NCI-H82 (cell line): ENCODE data around the gene UNC5CL.

Experiments used
- DNase-seq: peaks from one replicate; lab custom pipeline; 2025; lab: John Stamatoyannopoulos, UW

UNC5CL gene

GRCh38 chr6:41063884-41064285 lies 24.9 kb upstream of the UNC5CL start:
- DNase-seq, result no peak

DNA sequence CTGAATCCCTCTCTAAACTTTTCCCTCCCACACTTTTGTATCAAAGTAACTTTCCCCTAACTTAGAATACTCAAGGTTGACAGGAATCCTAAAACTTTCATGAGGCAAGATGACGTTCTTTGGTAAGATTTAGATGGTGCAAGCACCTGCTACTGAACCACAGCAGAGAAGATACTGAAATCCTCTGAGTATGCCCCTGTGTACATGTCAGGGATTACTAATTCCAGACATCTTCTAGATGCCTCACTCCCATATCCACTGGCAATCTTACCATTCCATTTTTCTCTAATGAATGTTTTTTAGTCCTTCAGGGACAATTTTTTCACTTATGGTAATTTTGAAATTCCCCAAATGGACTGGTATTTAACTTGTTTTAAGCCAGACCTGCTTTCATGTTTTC lies 23.0 kb upstream of the UNC5CL start:
- DNase-seq, result no peak

- DNase-seq, result no peak
Observed at GRCh38 chr6:41061196-41061726, 22.2 kb upstream of the UNC5CL start.

- DNase-seq, result no peak
Observed at GRCh38 chr6:41059556-41059955, 20.5 kb upstream of the UNC5CL start.

DNA sequence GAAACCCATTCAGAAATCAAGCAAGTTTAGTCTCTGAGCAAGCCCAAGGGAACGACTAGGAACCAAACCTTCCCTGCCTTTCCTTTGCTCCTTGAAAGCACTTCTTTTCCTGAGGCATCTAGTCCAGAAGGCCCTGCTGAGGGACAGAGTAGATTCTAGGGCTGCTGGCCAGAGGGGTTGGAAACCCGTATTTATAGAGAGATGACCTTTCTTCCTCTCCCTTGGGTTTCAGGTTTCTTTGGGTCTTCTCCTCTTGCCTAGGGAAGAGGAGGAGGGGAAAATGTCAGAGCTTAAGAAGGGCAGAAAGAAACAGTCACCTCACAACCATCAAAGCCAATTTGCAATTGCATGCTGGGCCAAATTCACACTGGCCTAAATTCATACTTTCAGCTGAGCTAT lies 19.8 kb upstream of the UNC5CL start:
- DNase-seq, result no peak

- no peak for DNase-seq
Observed at GRCh38 chr6:41056768-41057490, 17.9 kb upstream of the UNC5CL start.

DNA sequence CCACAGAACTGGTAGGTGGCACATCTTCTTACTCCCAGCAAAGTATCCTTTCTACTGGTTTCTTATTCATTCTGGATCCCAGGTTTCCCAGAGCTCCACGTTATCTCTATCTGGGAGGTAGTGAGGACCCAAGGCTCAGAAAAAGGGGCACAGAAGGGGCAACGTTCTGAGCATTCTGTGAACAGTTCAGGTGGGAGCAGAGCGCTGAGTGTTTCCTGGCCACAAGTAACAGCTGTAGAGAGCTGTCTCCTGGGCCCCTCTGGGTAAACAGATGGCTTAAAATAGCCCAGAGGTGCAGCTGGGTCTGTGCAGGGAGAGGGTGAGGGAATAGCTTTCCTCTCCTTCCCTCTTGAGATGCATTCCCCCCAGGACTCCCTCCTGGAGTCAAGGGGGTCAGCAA lies 16.1 kb upstream of the UNC5CL start:
- DNase-seq, result peak; percentile 86

DNA sequence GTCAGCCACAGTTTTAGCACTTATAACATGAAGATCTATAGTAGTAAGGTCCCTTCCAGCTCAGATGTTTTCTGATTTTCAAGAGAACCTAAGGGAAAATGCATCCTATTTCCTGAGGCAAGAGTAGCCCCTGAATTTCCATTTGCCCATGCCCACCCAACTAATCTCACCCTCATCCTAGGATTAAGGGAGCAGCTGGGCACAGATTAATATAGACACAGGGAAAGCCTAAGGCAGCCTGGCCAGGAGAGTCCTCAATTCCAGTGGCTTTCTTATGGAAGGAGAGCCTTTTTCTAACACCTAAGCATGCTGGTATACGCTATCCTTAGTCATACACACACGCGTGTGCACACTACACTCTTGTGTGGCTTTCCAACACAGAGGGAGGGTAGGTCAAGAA lies 15.5 kb upstream of the UNC5CL start:
- DNase-seq, result peak; percentile 83

- peak; percentile 96 for DNase-seq
Observed at GRCh38 chr6:41053041-41053440, 14.0 kb upstream of the UNC5CL start, which contains the start of gene APOBEC2. TSS of gene APOBEC2 (plus strand) at chr6:41053202. CDS start at chr6:41053348, 146 bp downstream.

- DNase-seq, result no peak
Observed at GRCh38 chr6:41051873-41052272, 12.9 kb upstream of the UNC5CL start.

- no peak for DNase-seq
Observed at GRCh38 chr6:41050536-41050935, 11.5 kb upstream of the UNC5CL start.

DNA sequence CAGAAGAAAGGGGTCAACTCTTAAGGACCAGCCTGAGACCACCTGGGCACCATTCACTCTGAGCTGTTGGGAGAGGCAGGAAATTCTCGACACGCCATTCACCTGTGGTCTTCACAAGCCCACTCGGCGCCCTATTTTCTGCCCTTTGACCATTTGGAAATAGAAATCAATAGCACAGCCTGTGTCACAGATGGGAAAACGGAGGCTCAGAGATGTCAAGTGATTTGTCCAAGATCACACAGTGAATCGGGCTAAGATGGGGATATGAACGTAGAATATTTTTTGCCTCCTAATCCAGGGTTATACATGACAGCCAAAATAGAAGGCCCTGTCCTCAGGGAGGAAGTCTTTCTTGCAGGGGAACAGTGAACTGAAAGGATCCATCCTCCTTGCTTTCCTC lies 10.9 kb upstream of the UNC5CL start:
- DNase-seq, result no peak

GRCh38 chr6:41049521-41049920 lies 10.5 kb upstream of the UNC5CL start:
- DNase-seq, result no peak

- no peak for DNase-seq
Observed at GRCh38 chr6:41047745-41048732, 9.0 kb upstream of the UNC5CL start.

- DNase-seq, result no peak
Observed at GRCh38 chr6:41047306-41047705, 8.3 kb upstream of the UNC5CL start.

DNA sequence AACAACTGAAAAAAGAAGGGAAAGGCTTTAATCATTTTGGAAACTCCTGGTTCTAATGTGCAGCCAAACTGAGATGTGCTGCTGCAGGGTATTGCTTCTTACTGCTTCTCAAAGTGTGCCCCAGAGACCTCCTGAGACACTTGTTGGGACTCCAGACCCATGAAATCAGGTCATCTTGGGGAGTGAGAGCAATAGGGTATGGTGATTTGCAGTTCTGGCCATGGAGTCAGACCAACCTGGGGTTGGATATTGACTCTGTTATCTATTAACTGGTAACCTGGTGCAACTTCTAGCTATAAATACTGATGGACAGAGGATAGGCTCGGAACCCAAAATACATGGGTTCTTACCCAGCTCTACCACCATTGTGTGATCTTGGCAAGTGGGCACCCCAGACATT lies 7.1 kb upstream of the UNC5CL start:
- DNase-seq, result no peak

GRCh38 chr6:41045664-41046063 lies 6.6 kb upstream of the UNC5CL start:
- no peak for DNase-seq

DNA sequence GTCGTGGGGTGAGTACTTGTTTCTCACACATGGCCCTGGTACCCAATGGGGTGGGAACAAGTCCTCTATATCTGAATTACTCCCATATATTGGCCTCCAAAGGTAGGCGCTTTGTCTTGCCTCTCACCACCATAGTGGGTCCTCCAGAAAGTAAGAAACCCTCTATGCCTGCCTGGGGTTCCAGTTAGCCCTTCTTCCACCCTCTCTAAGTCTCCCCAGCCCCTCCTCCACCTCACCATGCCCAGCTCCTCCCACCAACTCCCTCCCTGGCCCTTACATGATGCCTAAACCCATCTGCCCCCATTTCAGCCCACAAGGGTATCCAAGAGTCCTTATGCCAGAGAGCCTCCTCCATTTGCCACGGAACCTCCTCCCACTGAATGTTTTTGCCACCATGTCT lies 4.1 kb upstream of the UNC5CL start:
- DNase-seq, result no peak

- no peak for DNase-seq
Observed at GRCh38 chr6:41042226-41043055, 3.4 kb upstream of the UNC5CL start, which contains the start of gene TSPO2. TSS of gene TSPO2 (plus strand) at chr6:41042467. CDS start at chr6:41042986, 519 bp downstream.

GRCh38 chr6:41040940-41041536 lies 2.0 kb upstream of the UNC5CL start:
- no peak for DNase-seq
